GM19023 (cell line): ENCODE results near the gene ABCA13.
A peak's percentile ranks its signal among the peaks of the same experiment; 100 is the strongest.

Experiments
- ATAC-seq: cut with Tn5 transposase; IDR thresholded peaks from one replicate; pipeline ENCODE4 v1.9.1; 2021; ENCODE audit warnings: mild to moderate bottlenecking, moderate library complexity; ENCODE audit not compliant: unreplicated experiment

ABCA13 gene

DNA sequence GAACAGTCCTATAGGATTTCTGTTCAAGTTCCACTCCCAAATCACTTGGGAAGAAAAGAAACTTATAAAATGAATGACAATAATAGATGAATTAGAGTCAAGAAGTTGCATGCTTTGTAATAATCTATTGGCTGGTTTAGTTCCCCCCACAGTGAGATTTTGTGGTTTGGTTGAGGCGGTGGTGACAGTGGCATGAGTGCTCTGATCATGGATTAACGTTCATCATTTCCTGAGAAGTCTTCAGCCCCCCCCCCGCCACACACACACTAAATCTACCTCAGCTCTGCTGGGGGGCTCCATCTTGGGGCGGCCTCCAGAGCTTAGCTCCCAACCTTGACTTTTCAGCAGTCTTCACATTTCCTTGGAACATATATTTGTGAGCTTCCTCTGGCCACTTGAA is 121.7 kb downstream of the ABCA13 start:
- no peak for ATAC-seq

DNA sequence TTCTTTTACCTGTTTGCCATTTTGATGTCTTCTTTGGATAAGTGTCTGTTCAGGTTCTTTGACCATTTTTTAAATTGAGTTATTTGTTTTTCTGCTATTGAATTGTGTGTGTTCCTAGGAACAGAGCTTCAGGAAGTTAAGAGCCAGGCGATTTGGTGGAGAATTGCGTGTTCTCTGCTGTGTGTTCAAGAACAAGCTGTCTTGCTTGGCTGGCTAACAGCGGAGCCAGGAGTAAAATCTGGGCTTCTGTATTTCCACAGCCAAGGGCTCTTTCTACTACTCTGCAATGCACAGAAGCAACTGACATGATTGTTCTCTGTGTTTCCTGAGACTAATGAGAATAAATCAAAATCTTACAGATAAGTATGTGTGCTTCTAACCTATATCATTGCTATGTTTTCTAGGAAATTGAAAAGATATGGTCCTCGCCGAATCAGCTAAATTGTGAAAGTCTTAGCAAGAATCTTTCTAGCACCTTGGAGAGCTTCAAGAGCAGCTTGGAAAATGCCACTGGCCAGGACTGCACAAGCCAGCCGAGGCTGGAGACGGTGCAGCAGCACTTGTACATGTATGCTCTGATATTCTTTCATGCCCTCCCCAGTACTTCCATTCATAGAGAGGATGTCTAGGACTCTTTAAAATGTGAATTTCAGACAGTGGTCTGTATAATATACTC is 124.2 kb downstream of the ABCA13 start:
- no peak for ATAC-seq

DNA sequence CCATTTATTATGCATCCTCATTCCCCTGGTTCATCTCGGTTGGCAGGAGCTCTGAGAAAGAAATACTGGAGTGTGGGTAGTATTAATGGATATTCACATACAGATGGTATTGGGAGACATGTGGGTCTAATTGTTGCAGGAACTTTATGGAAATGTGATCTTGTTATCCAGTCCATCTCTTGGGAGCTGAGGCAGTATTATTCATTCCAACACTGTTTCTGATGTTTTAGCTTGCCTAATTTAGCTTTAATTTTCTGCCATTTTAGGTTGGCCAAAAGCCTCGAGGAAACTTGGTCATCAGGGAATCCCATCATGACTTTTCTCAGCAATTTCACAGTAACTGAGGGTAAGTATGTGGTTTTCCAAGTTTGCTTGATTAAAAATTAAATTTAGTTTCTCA is 125.7 kb downstream of the ABCA13 start:
- ATAC-seq, result no peak

DNA sequence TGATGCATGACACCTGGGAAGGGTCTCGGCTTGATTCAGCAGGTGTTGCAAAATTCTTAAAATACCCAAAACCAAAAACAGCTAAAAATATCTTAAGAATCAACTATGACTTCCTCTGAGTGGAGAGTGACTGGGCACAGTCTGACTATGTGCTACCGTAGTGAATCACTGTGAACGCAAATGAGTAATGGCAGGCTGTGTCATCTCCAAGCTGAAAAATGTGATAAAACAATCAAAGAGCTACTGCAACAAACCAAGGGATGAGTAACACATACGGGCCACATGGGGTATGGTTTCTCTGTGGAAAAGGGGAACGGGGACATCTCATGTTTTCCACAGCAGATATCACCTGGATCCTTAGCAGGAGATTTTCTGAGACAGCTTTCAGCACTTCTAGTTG is 127.5 kb downstream of the ABCA13 start:
- ATAC-seq, result peak; percentile 66

DNA sequence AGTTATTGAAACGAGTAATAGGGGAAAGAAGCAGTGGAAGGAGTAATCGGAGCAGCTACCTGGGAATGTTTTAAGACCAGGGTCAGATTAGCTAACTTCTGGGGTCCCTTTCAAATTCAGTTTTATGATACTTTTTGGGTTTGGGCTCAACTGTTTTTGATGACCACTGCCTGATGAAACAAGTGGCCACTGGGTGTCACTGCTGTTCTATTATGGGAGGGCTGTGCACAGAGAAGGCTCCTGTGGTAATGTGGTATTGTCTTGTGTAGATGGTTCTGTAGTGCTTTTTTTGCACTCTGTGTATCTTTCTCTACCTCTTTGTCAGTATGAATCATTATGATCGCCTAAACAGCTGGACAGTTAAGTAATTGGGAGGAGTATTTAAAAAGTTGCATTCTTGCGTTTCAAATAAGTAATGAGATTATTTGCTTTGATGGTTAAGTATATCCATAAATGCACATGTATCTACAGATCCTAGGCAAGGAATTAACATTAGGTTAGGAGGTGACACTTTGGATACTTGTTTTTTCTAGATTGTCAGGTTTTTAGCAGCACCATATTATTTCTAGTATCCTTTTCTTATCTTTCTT is 128.4 kb downstream of the ABCA13 start:
- ATAC-seq, result peak; percentile 81

DNA sequence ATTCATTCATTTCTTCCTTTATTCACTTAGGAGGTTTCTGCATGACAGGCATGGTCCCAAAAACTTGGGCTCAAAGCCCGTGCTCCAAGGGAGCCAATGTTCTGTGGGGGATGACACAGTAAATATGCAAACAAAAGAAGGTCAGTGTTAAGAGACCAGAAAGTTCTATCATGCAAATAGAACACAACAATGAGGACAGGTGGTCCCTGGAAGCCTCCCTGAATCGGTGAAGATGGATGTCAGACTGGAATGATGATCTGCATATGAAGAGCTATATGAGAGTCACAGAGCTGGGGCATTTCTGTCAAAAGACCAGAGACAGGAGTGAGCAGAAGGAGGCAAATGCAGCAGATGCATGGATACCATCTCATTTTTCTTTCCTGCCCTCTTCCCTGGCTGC is 129.0 kb downstream of the ABCA13 start:
- ATAC-seq, result no peak

DNA sequence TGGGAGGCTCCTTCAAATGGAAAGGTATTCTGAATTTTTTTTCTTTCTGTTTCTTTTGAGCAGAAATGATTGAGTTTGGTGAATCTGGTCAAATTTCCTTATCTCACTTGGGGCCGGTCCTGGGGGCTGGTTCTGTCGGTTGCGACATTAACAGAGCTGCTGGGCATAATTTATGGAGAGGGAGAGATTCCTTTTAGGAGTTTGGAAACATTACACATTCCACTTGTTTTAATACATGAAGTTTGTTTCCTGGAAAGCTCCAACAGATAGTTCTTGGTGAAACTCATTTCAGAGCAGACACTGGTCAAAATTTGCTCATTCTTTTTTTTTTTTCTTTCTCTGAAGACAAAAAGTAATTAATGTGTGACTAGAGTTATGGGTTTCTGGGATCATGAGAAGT is 129.9 kb downstream of the ABCA13 start:
- no peak for ATAC-seq

DNA sequence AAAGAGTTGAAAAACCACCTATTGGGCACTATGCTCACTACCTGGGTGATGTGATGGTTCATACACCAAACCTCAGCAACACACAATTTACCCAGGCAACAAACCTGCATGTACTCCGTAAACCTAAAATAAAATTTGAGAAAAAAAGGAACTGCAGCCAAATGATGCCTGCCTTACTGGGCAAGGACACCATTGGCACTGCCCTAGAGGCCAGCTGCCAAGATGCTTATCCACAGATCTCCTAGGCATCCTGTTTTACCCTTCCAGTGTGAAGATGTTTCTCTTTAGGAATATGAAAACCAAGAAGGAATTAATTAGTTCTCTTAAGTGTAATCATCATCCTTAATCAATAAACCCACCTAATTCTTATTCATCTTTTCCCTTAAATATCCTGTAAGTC is 133.4 kb downstream of the ABCA13 start:
- no peak for ATAC-seq

DNA sequence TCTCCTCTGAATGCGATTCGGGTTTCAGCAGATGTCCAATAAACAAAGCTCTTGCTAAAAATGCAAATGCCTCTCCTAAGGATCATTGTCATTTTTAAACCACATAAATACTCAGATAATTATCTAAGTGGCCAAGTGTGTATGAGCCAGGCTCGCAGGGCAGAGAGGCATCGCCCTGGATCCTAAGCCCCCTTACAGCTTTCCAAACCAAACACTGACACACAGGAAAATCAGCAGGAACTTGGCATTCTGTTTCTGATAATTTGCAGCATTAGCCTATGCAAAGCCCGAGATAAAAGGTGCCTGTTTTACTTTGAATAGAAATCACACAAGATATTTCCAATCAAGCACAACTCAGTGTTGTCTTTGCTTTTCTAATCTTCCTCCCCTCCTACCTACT is 134.4 kb downstream of the ABCA13 start:
- no peak for ATAC-seq

DNA sequence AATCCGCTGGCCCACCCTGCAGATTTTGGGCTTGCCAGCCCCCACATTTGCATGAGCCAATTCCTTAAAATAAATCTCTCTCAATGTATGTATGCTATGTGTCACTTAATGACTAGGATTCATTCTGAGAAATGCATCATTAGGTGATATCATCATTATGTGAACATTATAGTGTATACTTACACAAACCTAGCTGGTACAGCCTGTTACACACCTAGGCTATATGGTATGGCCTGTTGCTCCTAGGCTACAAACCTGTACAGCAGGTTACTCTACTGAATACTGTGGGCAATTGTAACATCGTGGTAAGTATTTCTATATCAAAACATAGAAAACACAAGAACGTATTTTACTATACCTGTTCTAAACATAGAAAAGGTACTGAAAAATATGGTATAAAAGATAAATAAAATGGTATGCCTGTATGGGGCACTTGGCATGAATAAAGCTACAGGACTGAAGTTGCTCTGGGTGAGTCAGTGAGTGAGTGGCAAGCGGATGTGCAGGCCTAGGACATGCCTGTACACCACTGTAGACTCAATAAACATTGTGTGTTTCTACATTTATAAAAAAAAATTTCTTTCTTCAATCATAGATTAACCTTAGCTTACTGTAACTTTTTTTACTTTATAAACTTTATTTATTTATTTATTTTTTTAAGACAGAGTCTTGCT is 135.9 kb downstream of the ABCA13 start:
- no peak for ATAC-seq

DNA sequence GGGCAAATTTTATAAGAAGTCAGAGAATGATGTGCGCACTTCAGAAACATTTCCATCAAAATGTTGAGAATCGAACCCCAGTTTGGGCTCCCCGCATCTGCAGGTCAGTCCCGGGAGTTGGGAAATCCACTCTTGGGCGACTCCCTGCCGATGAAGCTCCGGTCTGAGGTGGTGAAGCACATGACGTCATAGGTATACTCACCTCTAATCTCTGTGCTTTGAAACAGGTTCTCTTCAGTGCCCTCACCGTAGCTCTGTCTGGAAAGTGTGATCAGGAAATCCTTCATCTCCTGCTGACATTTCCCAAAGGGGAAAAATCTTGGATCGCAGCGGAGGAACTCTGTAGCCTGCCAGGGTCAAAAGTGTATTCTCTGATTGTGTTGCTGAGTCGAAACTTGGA is 138.5 kb downstream of the ABCA13 start:
- no peak for ATAC-seq

DNA sequence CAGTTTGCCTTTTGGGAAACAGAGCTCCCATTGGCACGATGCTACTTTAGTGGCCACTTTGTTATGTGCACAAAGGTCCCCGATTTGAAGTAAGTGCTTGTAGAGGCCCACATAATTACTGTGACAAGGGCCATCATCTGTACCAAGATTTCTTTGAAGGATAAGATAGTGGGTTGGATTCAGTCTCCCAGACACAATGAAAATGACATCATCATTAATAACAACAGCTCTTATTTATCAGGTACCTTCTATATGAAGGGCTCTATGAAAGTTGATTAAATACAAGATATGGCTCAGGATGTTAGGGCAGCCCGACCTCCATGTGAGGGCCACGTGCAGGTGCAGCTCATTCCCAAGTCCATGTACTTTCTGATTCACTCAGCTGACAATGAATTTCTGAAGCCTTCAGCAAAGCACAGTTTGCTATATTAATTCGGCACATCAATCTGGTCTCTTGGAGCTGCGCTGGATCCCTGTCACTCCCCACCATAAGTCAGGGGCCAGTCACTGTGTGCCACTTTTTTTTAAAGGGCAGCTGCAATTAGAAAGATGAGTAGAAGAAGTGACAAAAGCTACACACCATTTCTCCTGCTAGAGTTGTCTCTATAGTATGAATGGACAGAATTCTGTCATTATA is 140.3 kb downstream of the ABCA13 start:
- no peak for ATAC-seq

DNA sequence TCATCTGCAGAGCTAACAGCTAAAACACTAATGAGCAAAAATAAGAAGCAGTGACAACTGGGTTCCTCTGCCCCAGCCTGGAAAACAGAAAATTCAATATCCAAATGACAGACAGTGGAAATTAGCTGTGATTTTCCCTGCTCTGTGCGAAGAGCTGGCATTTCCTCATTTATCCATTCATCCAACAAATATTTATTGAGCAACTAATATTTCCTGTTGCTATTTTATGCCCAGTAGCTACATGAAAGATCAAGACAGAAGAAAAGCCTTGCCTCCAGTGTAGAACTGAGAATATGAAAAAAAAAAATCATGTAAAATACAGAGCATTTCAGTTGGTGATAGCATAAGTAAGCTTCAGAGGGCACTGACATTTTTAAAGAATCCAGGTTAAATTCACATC is 140.9 kb downstream of the ABCA13 start:
- no peak for ATAC-seq

DNA sequence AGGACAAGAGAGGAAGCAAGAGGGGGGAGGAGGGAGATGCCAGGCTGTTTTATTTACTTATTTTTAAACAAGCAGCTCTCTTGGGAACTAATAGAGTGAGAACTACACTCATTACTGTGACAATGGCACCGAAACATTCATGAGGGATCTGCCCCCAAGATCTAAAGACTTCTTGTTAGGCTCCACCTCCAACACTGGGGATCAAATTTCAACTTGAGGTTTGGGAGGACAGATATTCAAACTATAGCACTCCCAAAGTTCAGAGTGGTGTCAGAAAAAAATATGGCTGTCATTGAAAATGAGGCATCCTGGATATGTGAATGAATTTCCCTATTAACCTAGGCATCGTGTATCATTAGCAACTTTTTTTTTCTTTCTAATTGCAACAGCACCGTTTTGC is 145.5 kb downstream of the ABCA13 start:
- no peak for ATAC-seq

DNA sequence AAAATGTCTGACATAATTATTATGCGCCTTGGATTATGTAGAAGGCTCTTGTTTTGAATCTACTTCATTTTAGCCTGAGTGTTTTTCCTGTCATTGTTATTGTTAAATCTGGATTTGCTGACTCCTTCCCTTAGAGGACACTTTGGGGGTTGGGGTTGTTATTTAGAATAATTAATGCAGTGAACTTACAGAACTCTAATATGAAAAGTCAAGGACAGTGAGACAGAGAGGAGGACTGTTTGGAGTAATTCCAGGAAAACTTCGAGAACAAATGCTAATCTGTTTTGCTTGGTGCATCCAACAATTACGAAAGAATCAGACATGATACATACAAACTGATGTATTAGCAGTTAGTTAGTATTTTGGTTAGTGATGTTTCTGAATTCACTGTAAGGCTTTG is 146.1 kb downstream of the ABCA13 start:
- no peak for ATAC-seq

DNA sequence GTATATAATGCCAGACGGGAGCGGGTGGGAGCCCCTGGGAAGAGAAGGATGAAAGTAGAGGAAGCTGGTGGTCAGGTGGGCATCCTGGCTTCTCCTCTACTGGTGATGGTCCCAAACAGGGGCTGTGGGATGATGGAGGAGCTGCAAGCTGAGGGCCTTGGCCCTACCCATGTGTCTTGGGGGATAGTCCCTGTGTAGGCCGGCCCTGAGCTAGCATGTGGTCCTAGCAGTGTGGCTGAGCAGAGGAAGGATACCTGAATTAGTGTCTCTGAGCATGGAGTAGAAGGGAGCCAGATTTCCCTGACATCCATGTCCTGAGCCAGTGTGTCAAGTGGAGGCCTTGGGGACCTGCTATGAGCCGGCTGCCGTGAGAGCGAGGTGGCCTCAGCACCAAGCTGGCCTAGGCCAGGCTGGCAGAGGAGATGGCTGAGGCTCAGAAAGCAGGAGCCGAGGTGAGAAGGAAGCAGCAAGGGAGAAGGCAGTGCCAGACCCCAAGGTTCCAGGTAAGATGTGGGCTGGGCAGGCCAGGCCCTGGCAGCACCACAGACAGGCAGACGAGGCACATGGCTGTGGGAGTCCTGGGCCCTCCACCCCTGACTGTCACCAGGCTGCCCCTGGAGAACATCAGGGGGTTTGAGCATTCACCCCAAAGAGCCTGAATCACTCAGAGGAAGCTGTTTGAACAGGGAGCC is 150.2 kb downstream of the ABCA13 start:
- no peak for ATAC-seq

DNA sequence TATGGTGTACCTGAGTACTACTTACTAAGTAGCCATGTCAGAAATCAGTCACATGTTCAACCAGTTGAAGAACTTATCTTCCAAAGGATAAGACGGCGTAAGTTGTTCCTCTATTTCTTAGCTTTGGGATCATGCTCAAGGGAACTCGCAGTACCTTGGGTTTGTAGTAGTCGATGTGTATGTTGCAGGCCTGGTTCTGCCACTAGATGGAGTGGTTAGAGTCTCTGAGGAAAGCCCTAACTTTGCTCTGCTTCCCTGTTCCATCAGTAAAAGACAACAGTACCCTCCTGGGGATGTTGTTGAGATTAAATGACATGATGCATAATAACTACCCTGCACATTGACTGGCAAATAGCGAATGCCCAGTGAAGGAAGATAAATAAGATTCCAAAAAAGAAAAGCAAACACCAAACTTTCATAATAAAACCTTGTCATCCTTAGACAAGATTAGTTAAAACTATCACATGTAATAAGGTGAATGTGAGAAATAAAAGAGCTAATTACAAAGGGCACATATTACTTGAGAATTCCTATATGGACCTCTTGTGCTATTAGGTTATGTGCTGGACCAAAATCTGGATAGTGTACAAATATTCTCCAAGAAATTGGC is 165.9 kb downstream of the ABCA13 start:
- ATAC-seq, result no peak

DNA sequence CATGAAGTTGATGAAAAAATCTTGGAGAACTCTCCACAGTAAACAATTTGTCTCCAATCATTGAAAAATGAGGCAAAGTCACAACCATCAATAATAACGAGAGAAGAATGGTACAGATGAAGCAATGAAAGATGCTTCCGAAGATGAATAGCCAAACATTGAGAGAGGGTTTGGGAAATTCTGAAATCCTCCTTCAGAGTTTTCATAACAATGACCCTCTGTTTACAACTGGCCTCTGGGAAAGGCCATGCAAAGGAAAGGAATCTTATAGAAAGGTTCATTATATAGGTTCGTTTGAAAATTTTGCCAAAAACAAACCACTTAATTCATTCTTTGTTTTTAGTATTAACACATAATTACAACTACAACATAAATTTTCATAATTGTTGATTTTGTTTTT is 166.5 kb downstream of the ABCA13 start:
- ATAC-seq, result no peak

DNA sequence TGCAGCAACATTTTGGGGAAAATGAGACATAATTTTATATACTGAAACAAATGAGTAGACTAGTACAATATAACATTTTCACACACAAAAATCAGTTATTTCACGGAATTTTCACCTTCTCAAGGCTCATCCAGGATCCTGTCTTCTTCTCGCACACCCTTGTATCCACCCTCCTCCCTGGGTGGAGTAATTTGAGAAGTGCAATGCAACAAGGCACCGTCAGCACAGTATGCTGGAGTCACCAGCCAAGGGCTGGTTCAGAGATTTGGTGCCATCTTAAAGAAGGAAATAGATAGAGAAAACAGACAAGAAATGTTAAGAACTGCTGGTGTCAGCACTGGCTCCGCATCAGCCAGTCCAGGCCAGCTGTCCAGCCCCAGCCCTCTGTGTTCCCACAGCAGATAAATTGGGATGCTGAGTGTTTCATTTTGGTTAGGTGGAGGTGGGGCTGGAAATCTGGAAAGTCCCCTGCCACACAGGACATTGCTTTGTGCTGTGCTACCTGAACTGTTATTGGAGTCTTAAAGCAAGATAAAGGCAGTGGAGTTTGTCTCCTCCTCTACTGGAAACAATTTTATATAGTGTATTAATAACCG is 176.1 kb downstream of the ABCA13 start:
- ATAC-seq, result no peak

DNA sequence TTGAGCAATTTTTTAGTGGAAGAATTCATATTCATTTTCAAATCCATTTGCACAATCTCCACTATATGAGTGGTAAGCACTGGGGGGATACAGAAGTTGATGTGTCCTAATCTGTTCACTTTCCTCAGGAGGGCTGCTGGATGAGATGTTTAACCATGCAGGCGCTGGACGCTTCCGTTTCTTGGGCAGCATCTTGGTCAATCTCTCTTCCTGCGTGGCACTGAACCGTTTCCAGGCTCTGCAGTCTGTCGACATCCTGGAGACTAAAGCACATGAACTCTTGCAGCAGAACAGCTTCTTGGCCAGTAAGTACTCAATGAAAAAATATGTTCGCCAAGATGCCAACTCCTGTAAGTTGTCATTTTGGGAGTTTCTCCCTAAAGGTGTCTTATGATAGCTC is 179.3 kb downstream of the ABCA13 start:
- ATAC-seq, result no peak

DNA sequence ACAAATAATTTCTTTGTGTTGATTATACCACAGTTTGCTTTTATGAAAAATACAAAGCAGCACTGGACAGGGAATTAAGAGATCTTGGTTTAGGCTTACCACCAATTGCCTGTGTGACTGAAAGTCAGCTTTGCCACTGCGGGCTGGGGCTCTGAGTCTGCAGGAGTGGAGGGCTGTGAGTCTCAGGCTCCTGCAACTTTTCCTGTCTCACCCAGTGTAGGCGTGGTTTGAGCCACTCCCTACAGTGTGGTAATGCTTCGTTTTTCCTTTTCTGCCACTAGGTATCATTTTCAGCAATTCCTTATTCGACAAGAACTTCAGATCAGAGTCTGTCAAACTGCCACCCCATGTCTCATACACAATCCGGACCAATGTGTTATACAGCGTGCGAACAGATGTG is 180.6 kb downstream of the ABCA13 start:
- ATAC-seq, result no peak
